NCI-H146 treated with DMSO at 0.1 percent for 48 hours (cell line): ENCODE measurements around the gene C1QL3.

Experiments
- DNase-seq: peaks from one replicate; lab custom pipeline; 2025; ENCODE audit not compliant: unreplicated experiment; lab: John Stamatoyannopoulos, UW

C1QL3 gene

GRCh38 chr10:16497911-16498310 is 23.8 kb downstream of the C1QL3 start:
- DNase-seq, result no peak

- no peak for DNase-seq
These were observed 27.7 kb downstream of the C1QL3 start for GRCh38 chr10:16493884-16494536.

DNA sequence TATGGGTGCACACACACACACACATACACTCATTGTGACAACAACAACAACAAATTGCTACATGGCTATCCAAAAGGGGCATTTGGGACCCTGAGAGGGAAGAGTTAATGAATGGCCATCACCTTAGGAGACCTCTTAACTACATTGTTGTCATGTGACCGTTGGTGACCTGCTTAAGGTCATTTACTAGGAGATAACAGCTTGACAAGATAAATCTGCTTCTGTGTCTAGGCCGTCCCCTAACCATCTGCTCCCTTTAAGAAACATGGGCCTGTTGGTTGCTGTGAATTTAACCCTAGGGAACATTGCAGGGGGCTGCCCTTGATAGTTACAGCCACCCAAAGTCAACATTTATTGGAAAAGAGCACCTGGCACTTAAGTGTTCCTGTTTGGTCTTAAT is 29.7 kb downstream of the C1QL3 start:
- DNase-seq, result peak; percentile 100

GRCh38 chr10:16490511-16490910 is 31.2 kb downstream of the C1QL3 start:
- DNase-seq, result no peak

DNA sequence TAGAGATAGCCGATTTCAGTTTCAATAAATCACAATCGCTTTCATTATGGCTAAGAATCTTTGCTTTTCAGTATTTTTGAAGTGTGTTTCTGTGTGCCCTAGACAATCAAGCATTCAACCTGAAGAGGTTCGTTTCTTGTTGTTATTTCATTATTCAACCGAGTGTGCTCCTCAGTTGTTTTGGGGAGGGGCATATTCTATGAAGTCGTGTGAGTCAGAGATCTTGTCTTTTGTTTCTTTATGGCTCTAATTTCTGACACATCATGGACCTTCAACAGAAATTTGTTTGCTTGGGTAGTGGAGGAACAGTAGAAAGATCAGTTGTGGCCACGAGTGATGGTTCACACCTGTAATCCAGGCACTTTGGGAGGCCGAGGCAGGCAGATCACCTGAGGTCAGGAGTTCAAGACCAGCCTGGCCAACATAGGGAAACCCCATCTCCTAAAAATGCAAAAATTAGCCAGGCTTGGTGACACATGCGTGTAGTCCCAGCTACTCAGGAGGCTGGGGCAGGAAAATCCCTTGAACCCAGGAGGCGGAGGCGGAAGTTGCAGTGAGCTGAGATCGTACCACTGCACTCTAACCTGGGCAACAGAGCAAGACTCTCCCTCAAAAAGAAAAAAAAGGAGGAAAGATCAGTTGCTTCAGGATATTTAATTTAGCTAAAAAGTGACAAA is 38.3 kb downstream of the C1QL3 start:
- DNase-seq, result no peak

GRCh38 chr10:16481052-16481728 is 40.5 kb downstream of the C1QL3 start:
- no peak for DNase-seq

DNA sequence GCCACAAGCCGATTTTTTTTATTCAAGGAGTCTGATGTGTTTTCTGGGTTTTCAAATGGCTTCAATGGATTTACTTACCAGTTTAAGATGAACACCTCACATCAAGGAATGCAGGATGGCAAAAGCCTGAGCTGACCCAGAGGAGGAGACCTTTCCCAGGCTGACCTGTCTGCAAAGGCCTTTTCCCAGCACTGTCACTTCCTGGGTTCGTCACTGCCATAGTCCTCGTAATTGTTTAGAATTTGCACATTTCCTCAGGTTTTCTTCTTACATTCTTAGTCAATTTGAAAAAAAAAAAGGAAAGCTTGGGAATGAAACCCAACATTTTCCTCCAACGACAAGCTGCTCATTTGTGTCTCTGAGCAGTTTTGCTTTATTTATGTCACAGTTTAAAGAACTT is 42.9 kb downstream of the C1QL3 start:
- no peak for DNase-seq

DNA sequence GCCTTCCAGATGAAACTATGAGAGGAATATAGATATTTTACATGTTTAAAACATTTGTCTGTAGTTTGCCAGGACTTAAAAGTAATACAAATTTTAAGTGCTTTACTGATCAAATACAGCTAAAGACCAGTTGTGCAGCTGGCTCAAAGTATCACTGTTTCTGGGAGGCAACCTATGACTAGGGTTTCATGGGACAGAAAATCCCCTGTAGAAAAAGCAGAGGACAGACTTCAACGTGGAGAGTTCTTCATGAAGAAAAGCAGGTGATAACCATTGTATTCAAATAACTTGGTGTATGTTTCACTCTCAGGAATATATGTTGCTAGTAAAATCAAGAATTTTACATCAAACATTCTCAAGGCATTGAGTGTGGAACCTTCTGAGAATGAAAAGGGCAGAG is 43.9 kb downstream of the C1QL3 start:
- no peak for DNase-seq

- DNase-seq, result no peak
These were observed 48.9 kb downstream of the C1QL3 start for GRCh38 chr10:16472828-16473227.

DNA sequence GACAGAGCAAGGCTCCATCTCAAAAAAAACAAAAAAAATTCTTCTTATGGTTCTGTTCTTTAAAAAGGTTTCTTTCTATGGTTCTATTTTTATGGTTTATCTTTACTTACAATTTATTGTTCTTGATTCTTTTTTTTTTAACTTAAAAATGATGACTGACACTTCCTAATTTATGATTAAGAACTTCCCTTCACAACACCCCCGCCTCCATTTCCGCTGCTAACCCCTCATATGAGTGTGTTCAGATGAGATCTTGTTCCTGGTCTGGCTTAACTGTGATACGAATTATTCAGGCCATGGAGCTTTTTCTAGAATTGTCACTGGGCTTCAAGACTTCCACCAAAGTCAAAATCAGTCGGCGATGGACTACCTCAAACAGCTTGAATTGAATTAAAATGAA is 50.9 kb downstream of the C1QL3 start:
- no peak for DNase-seq

GRCh38 chr10:16466001-16466400 is 55.7 kb downstream of the C1QL3 start:
- DNase-seq, result no peak
